HCT116 (cell line): ENCODE data around the gene TBX2. TPM values are rescaled to one million over a fixed set of nuclear protein-coding genes. Genes with fewer than 3 reads are reported as not detected.

Experiments
- ATAC-seq: fragments of 200-7000 bp; cut with Tn5 transposase; 2 replicates; pipeline ENCODE4 v1.9.1; 2020; ENCODE audit warnings: mild to moderate bottlenecking, moderate library complexity
- BruUV-seq: library from RNA; stranded (reverse); fragments of 400-500 nt; replicated peaks from 2 replicates; lab custom pipeline; 2021; lab: Mats Ljungman, UMichigan
- CTCF ChIA-PET: fragments of 300-600 bp; sonication (Branson Sonifier 250); formaldehyde crosslinking; loops from one replicate; lab custom pipeline; 2021; ENCODE audit warnings: antibody characterized with exemption; lab: Charles Lee
- POLR2A ChIA-PET: fragments of 300-600, 350-600 bp; sonication (Branson Sonifier 250); formaldehyde crosslinking; loops from one replicate; lab custom pipeline; 2021; ENCODE audit warnings: antibody characterized with exemption; lab: Charles Lee
- RAD21 ChIA-PET, 2 experiments: fragments of 300-600 bp; sonication (Branson Sonifier 250); formaldehyde crosslinking; loops; one replicate each; lab custom pipeline; 2023; ENCODE audit warnings: low total read pairs in 2 of 2; ENCODE audit not compliant: uncharacterized antibody in 2 of 2, unreplicated experiment in 2 of 2, low non-redundant PET in 1 of 2; lab: Charles Lee
- DNase-seq: peaks from one replicate; pipeline ENCODE4 v3.0.0-alpha.2; 2010; ENCODE audit warnings: low read depth, low spot score
- H2AFZ ChIP-seq: fragments of 200-600 bp; shearing (Covaris generic), sonication (generic); 2 replicates; pipeline ENCODE4 v1.6.1; 2017; ENCODE audit warnings: low read depth, mixed run types, mixed read lengths, antibody characterized with exemption, low read length; ENCODE audit not compliant: poor library complexity, severe bottlenecking
- H3K27ac ChIP-seq: 2 replicates; pipeline ENCODE4 v1.5.1; 2012; ENCODE audit warnings: low read depth, low read length
- H3K27me3 ChIP-seq: fragments of 200-600 bp; sonication (generic); 2 replicates; pipeline ENCODE4 v1.6.1; 2016; ENCODE audit warnings: mixed run types, low read length, mixed read lengths; ENCODE audit not compliant: insufficient read depth
- H3K36me3 ChIP-seq, 2 experiments: fragments of 200-500 bp in 1 of 2; fragments of 200-600 bp in 1 of 2; sonication (Bioruptor generic) in 1 of 2; sonication (generic) in 1 of 2; 2 replicates each; pipeline versions ENCODE4 v1.5.1 to v1.6.1; 2014 to 2016; ENCODE audit warnings: low read length in 2 of 2, inconsistent platforms in 1 of 2, mixed read lengths in 1 of 2, mixed run types in 1 of 2; ENCODE audit not compliant: insufficient read depth in 2 of 2, control insufficient read depth in 1 of 2
- H3K4me1 ChIP-seq, 2 experiments: fragments of 200-600 bp in 1 of 2; sonication (generic) in 1 of 2; 2 replicates each; pipeline versions ENCODE4 v1.5.1 to v1.6.1; 2012 to 2017; ENCODE audit warnings: low read length in 2 of 2, inconsistent platforms in 1 of 2, mild to moderate bottlenecking in 1 of 2, mixed read lengths in 1 of 2, mixed run types in 1 of 2, moderate library complexity in 1 of 2; ENCODE audit not compliant: insufficient read depth in 2 of 2, control insufficient read depth in 1 of 2
- H3K4me2 ChIP-seq: fragments of 200-600 bp; sonication (generic); 2 replicates; pipeline ENCODE4 v1.6.1; 2017; ENCODE audit warnings: mixed run types, low read length, mixed read lengths
- H3K4me3 ChIP-seq, 2 experiments: fragments of 200-600 bp in 1 of 2; sonication (generic) in 1 of 2; replicated peaks in 1 of 2; 2 replicates each; pipeline ENCODE4 v1.5.1; 2011 to 2016; ENCODE audit warnings: low read length in 2 of 2, control low read depth in 1 of 2, low read depth in 1 of 2, mild to moderate bottlenecking in 1 of 2, mixed read lengths in 1 of 2, mixed run types in 1 of 2
- H3K79me2 ChIP-seq: fragments of 200-600 bp; sonication (generic); 2 replicates; pipeline ENCODE4 v1.6.1; 2017; ENCODE audit warnings: mild to moderate bottlenecking, mixed run types, low read length, moderate library complexity, mixed read lengths; ENCODE audit not compliant: insufficient read depth
- H3K9ac ChIP-seq: fragments of 200-600 bp; sonication (generic); 2 replicates; pipeline ENCODE4 v1.6.1; 2016; ENCODE audit warnings: low read length, mixed read lengths
- H3K9me2 ChIP-seq: fragments of 200-600 bp; sonication (generic), shearing (Covaris generic); 2 replicates; pipeline ENCODE4 v1.6.1; 2017; ENCODE audit warnings: mixed run types, mild to moderate bottlenecking, moderate library complexity; ENCODE audit not compliant: insufficient read depth
- H3K9me3 ChIP-seq, 2 experiments: fragments of 200-500 bp in 1 of 2; fragments of 200-600 bp in 1 of 2; sonication (Bioruptor generic) in 1 of 2; sonication (generic) in 1 of 2; 2 replicates each; pipeline ENCODE4 v1.6.1; 2014 to 2017; ENCODE audit warnings: low read length in 2 of 2, mixed read lengths in 2 of 2, inconsistent platforms in 1 of 2, low read depth in 1 of 2, mild to moderate bottlenecking in 1 of 2, mixed run types in 1 of 2, moderate library complexity in 1 of 2; ENCODE audit not compliant: control insufficient read depth in 1 of 2, insufficient read depth in 1 of 2
- H4K20me1 ChIP-seq: fragments of 200-600 bp; sonication (generic), shearing (Covaris generic); 2 replicates; pipeline ENCODE4 v1.6.1; 2017; ENCODE audit warnings: mixed run types, mild to moderate bottlenecking, moderate library complexity; ENCODE audit not compliant: insufficient read depth
- CBX3 ChIP-seq: IDR thresholded peaks from 2 replicates; pipeline ENCODE4 v1.6.1; 2012; ENCODE audit warnings: low read depth
- CEBPB ChIP-seq: IDR thresholded peaks from 2 replicates; pipeline ENCODE4 v1.6.1; 2012; ENCODE audit warnings: low read depth
- ELF1 ChIP-seq: IDR thresholded peaks from 2 replicates; pipeline ENCODE4 v1.6.1; 2012; ENCODE audit warnings: low read depth, borderline replicate concordance
- FOSL1 ChIP-seq: IDR thresholded peaks from 2 replicates; pipeline ENCODE4 v1.6.1; 2012; ENCODE audit warnings: low read depth
- SIN3A ChIP-seq: IDR thresholded peaks from 2 replicates; pipeline ENCODE4 v1.6.1; 2012; ENCODE audit warnings: low read depth
- SP1 ChIP-seq: IDR thresholded peaks from 2 replicates; pipeline ENCODE4 v1.6.1; 2012; ENCODE audit warnings: low read depth
- TCF7L2 ChIP-seq: IDR thresholded peaks from 2 replicates; pipeline ENCODE4 v1.7.0; 2011; ENCODE audit warnings: borderline replicate concordance, inconsistent platforms; ENCODE audit not compliant: insufficient read depth, insufficient read length; ENCODE audit errors: extremely low read depth
- intact Hi-C: fragments of 100-400 bp; cut with micrococcal nuclease; formaldehyde crosslinking; loops from 2 replicates; pipeline ENCODE4 v1.10.0; 2022
- total RNA-seq: library from RNA; stranded (reverse); gene quantifications from one replicate; pipeline ENCODE4 v1.2.1, GENCODE V29; 2021; ENCODE audit not compliant: unreplicated experiment
- TF ChIP-seq, protein P1 (sequence below), 3 experiments: fragments of 200-600 bp in 1 of 3; sonication (generic) in 1 of 3; IDR thresholded peaks in 2 of 3; conservative IDR thresholded peaks in 1 of 3; 2 replicates each; pipeline ENCODE4 v1.5.1; 2012 to 2017; ENCODE audit warnings: low read depth in 2 of 3, low read length in 2 of 3, antibody characterized with exemption in 1 of 3, borderline replicate concordance in 1 of 3, control low read depth in 1 of 3, mild to moderate bottlenecking in 1 of 3, mixed read lengths in 1 of 3, mixed run types in 1 of 3, moderate library complexity in 1 of 3; ENCODE audit not compliant: insufficient read depth in 1 of 3
- TF ChIP-seq, protein P2 (sequence below): IDR thresholded peaks from 2 replicates; pipeline ENCODE4 v1.6.1; 2012

TBX2 gene
- total RNA-seq, 1 experiment from 2014 or later: 0.71 TPM

- H3K9ac ChIP-seq: no peak overlapping the region
- no peaks in the 10 kb centered on the region for H4K20me1 ChIP-seq
- ATAC-seq (no peak), DNase-seq (no peak)
- H3K4me3 ChIP-seq: no peak overlapping the region
- H3K9me2 ChIP-seq: no peaks in the 10 kb centered on the region
- no peaks in the 10 kb centered on the region for H3K79me2 ChIP-seq
- no peak overlapping the region for H2AFZ ChIP-seq
- RAD21 ChIA-PET: no interaction called here
- H3K4me2 ChIP-seq: no peak overlapping the region
- H3K27me3 ChIP-seq: peaks cover 15% of the 10 kb centered on the region; the same call in 1 of the 2 replicates
- H3K27ac ChIP-seq: no peak overlapping the region
- H3K4me1 ChIP-seq: peaks cover 6 to 9% of the 10 kb centered on the region in 2 experiments
- CTCF ChIA-PET: interaction anchor here (2.5 kb wide), 1 partner anchor 389 kb away, joined by 6 read pairs; no protein-coding TSS in a partner anchor
- intact Hi-C loops: no loop called here
- POLR2A ChIA-PET: no interaction called here
- H3K36me3 ChIP-seq: no peaks in the 10 kb centered on the region
- no peaks in the 10 kb centered on the region for H3K9me3 ChIP-seq
- no peak for TF ChIP-seq SP1
- no peak for TF ChIP-seq CEBPB
- TF ChIP-seq, protein P1, sequence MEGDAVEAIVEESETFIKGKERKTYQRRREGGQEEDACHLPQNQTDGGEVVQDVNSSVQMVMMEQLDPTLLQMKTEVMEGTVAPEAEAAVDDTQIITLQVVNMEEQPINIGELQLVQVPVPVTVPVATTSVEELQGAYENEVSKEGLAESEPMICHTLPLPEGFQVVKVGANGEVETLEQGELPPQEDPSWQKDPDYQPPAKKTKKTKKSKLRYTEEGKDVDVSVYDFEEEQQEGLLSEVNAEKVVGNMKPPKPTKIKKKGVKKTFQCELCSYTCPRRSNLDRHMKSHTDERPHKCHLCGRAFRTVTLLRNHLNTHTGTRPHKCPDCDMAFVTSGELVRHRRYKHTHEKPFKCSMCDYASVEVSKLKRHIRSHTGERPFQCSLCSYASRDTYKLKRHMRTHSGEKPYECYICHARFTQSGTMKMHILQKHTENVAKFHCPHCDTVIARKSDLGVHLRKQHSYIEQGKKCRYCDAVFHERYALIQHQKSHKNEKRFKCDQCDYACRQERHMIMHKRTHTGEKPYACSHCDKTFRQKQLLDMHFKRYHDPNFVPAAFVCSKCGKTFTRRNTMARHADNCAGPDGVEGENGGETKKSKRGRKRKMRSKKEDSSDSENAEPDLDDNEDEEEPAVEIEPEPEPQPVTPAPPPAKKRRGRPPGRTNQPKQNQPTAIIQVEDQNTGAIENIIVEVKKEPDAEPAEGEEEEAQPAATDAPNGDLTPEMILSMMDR (IDR thresholded peaks at IDR 0.05 in 2 of 3, conservative IDR thresholded peaks at IDR 0.05 in 1 of 3; ENCODE audit: borderline replicate concordance in 1 of 3, insufficient read depth in 1 of 3, low read depth in 2 of 3, low read length in 2 of 3): no peak
- TF ChIP-seq TCF7L2: no peak
- TF ChIP-seq SIN3A: no peak
- no peak for TF ChIP-seq FOSL1
- no peak for TF ChIP-seq ELF1
- TF ChIP-seq, protein P2, sequence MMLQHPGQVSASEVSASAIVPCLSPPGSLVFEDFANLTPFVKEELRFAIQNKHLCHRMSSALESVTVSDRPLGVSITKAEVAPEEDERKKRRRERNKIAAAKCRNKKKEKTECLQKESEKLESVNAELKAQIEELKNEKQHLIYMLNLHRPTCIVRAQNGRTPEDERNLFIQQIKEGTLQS: no peak
- no peak for TF ChIP-seq CBX3
- BruUV-seq: no TSS peak
These were observed 39.2 kb upstream of the TBX2 start for GRCh38 chr17:61360318-61360943.
